Measurements from ENCODE around the gene DNM3. TPM values are rescaled to one million over a fixed set of nuclear protein-coding genes. Genes with fewer than 3 reads are reported as not detected.
A peak's percentile ranks its signal among the peaks of the same experiment; 100 is the strongest.

DNM3 gene
- polyA plus RNA-seq, 4 donors, result 0.67 to 1.2 (median 0.99) TPM; not detected in 1

DNA sequence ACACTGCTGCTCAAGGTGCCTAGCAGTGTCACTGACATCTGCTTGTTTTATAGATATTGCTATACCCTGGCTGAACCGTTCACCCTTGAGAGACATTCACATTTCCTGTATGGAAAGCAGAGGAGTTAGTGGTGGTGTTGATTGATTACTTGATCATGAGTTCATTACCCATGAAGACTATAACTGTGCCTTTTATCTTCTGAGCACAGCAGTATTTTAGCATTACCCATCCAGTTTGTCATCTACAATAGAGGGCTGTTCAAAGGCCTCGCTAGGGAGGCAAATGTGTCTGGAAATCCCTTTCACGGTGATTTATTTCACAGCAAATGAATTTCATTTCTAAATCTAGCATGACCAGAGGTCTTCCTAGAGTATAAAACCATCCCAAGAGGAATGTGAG, 160.0 kb downstream of the DNM3 start:
- Histone ChIP-seq H3K4me1 (ENCODE audit: control insufficient read depth in 3 of 3, insufficient read depth in 2 of 3, low read depth in 1 of 3, low read length in 2 of 3) (peaks cover 0 to 8% (median 0%) of the 10 kb centered on the region in 3 donors), H3K9me3 (ENCODE audit: control insufficient read depth in 2 of 2, insufficient read depth in 1 of 2, low read depth in 1 of 2, low read length in 1 of 2) (no peaks in the 10 kb centered on the region), H3K4me3 (ENCODE audit: low read depth in 1 of 3, low read length in 3 of 3) (no peak overlapping the region), H3K36me3 (ENCODE audit: control insufficient read depth in 3 of 3, insufficient read depth in 2 of 3, low read depth in 1 of 3, low read length in 3 of 3) (no peaks in the 10 kb centered on the region), H3K27me3 (ENCODE audit: control insufficient read depth in 3 of 3, insufficient read depth in 3 of 3, low read length in 3 of 3) (no peaks in the 10 kb centered on the region), H3K27ac (ENCODE audit: low read depth in 1 of 3, low read length in 2 of 3) (no peak overlapping the region)
- DNase-seq (no peak), FAIRE-seq (no peak)
- 74 to 82% (median 82%) methylated on average over 3 of the region's 3 CpGs for WGBS, 3 donors

DNA sequence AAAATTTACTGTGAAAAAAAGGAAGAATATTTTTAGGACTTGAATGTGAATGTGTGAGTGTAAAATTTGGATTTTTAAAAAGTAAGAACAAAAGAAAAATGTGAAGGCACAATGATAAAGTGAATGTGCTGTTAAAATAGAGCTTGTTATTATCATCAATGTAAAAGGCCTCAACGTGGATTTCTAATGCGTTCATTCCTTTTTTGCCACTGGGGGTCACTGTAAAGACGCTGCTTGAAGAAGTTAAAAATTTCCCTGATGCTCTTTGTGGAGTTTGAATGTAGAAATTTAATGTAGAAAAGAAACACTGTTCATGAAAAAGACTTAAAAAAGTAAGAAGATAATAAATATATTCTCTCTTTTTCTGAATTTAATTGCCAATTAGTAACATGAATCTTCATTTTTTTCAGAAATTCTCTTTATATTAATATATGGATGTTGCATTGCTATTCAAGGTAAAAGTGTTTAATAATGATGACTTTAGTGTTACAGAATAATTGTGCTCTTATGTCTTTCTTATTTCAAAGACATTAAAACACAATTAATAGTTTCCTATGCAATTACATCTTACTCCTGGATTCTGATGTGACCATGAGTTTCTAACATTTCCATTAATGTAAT, 161.5 kb downstream of the DNM3 start:
- H3K36me3 ChIP-seq (ENCODE audit: control insufficient read depth in 3 of 3, insufficient read depth in 2 of 3, low read depth in 1 of 3, low read length in 3 of 3), result no peaks in the 10 kb centered on the region
- H3K4me3 ChIP-seq (ENCODE audit: low read depth in 1 of 3, low read length in 3 of 3), result no peak overlapping the region
- peak; percentile 57 for FAIRE-seq
- H3K4me1 ChIP-seq (ENCODE audit: control insufficient read depth in 3 of 3, insufficient read depth in 2 of 3, low read depth in 1 of 3, low read length in 2 of 3), result peaks cover 0 to 8% (median 0%) of the 10 kb centered on the region in 3 donors
- H3K27me3 ChIP-seq (ENCODE audit: control insufficient read depth in 3 of 3, insufficient read depth in 3 of 3, low read length in 3 of 3), result no peaks in the 10 kb centered on the region
- H3K9me3 ChIP-seq (ENCODE audit: control insufficient read depth in 2 of 2, insufficient read depth in 1 of 2, low read depth in 1 of 2, low read length in 1 of 2), result no peaks in the 10 kb centered on the region
- peak; percentile 42 to 67 for DNase-seq
- 4 to 12% (median 11%) methylated on average over 3 of the region's 3 CpGs for WGBS, 3 donors
- no peak overlapping the region for H3K27ac ChIP-seq (ENCODE audit: low read depth in 1 of 3, low read length in 2 of 3)

DNA sequence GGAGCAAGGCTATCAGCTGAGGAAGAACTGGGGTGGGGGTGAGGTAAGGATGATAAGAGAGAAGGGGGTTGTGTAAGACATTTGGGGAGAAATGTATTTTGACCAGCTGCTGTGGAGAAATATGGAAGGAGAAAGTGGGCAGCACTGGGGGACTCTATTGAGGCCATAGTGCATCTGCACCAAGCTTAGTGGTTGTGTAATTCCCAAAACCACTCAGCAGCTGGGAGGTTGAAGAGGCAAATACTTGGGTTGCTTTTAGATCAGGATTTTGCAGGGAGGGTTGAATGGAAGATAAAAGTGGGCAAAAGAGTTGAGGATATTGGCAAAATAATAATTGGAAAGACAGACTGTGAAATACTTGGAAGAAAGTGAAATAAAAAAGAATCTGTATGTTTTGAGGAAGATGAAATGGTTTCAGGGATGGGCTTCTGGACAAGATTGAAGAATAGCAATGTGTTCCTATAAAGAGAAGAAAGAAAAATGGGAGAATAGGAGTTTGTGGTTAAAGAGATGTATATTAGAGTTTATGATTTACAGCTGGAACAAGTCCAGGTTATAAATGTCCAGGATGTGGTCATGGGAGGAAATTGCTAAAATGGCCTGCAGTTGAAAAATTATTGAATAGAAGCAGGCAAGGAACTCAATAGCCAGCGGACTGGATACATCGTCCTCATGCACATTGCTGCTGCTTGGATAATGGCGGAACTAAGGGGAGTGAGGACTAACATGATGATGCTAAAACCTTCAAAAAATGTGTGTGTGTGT, 162.7 kb downstream of the DNM3 start:
- FAIRE-seq, result no peak
- Histone ChIP-seq H3K4me1 (ENCODE audit: control insufficient read depth in 3 of 3, insufficient read depth in 2 of 3, low read depth in 1 of 3, low read length in 2 of 3) (peaks cover 0 to 8% (median 0%) of the 10 kb centered on the region in 3 donors), H3K9me3 (ENCODE audit: control insufficient read depth in 2 of 2, insufficient read depth in 1 of 2, low read depth in 1 of 2, low read length in 1 of 2) (no peaks in the 10 kb centered on the region), H3K27me3 (ENCODE audit: control insufficient read depth in 3 of 3, insufficient read depth in 3 of 3, low read length in 3 of 3) (no peaks in the 10 kb centered on the region), H3K27ac (ENCODE audit: low read depth in 1 of 3, low read length in 2 of 3) (no peak overlapping the region), H3K36me3 (ENCODE audit: control insufficient read depth in 3 of 3, insufficient read depth in 2 of 3, low read depth in 1 of 3, low read length in 3 of 3) (no peaks in the 10 kb centered on the region), H3K4me3 (ENCODE audit: low read depth in 1 of 3, low read length in 3 of 3) (no peak overlapping the region)
- 91 to 96% (median 93%) methylated on average over 3 of the region's 3 CpGs for WGBS, 3 donors
- no peak for DNase-seq

DNA sequence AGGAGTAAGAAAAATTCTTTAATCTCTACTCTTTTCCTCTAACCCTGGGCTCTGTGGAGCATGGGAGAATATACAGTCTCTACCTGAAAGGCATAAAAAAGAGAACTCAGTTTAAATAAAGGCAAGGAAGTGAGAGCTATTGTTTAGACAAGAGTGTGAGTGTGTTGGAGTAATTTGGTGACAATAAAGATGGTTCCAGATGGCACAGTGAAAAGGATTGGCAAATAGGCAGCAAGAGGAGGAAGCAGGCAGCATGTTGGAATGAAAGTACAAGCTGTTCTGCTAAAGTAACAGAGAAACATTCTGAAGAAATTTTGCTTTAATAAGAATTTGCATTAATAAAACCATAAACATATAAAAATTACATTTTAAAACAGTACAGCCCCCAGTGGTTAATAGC, 163.4 kb downstream of the DNM3 start:
- Histone ChIP-seq H3K9me3 (ENCODE audit: control insufficient read depth in 2 of 2, insufficient read depth in 1 of 2, low read depth in 1 of 2, low read length in 1 of 2) (no peaks in the 10 kb centered on the region), H3K4me3 (ENCODE audit: low read depth in 1 of 3, low read length in 3 of 3) (no peak overlapping the region), H3K27me3 (ENCODE audit: control insufficient read depth in 3 of 3, insufficient read depth in 3 of 3, low read length in 3 of 3) (no peaks in the 10 kb centered on the region), H3K36me3 (ENCODE audit: control insufficient read depth in 3 of 3, insufficient read depth in 2 of 3, low read depth in 1 of 3, low read length in 3 of 3) (no peaks in the 10 kb centered on the region), H3K4me1 (ENCODE audit: control insufficient read depth in 3 of 3, insufficient read depth in 2 of 3, low read depth in 1 of 3, low read length in 2 of 3) (peaks cover 0 to 8% (median 0%) of the 10 kb centered on the region in 3 donors), H3K27ac (ENCODE audit: low read depth in 1 of 3, low read length in 2 of 3) (no peak overlapping the region)
- DNase-seq, result no peak
- FAIRE-seq, result no peak

DNA sequence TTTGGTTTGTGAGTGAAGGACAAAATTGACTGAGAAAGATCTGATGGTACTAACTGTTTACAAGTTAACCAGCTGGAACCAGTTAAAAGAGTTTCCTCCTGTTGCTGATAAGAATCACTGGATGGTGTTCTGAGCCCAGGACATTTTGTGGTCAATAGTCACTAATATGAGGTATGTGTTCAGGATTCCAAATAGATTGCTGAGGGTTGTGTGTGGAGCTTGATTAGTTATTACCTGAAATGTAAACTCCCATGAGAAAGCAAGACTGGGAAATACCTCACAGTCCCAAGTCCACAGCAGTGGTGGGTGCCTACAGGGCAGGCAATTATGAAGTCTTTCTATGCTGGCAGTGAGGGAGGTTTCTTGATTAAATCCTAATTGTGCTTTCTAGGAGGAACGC, 164.6 kb downstream of the DNM3 start:
- Histone ChIP-seq H3K9me3 (ENCODE audit: control insufficient read depth in 2 of 2, insufficient read depth in 1 of 2, low read depth in 1 of 2, low read length in 1 of 2) (no peaks in the 10 kb centered on the region), H3K27ac (ENCODE audit: low read depth in 1 of 3, low read length in 2 of 3) (no peak overlapping the region), H3K4me1 (ENCODE audit: control insufficient read depth in 3 of 3, insufficient read depth in 2 of 3, low read depth in 1 of 3, low read length in 2 of 3) (peaks cover 0 to 8% (median 0%) of the 10 kb centered on the region in 3 donors), H3K36me3 (ENCODE audit: control insufficient read depth in 3 of 3, insufficient read depth in 2 of 3, low read depth in 1 of 3, low read length in 3 of 3) (no peaks in the 10 kb centered on the region), H3K27me3 (ENCODE audit: control insufficient read depth in 3 of 3, insufficient read depth in 3 of 3, low read length in 3 of 3) (no peaks in the 10 kb centered on the region), H3K4me3 (ENCODE audit: low read depth in 1 of 3, low read length in 3 of 3) (no peak overlapping the region)
- WGBS, 3 donors, result 29 to 60% (median 35%) methylated on average over 1 of the region's 1 CpG
- FAIRE-seq, result no peak
- DNase-seq, result peak; percentile 16 to 69

DNA sequence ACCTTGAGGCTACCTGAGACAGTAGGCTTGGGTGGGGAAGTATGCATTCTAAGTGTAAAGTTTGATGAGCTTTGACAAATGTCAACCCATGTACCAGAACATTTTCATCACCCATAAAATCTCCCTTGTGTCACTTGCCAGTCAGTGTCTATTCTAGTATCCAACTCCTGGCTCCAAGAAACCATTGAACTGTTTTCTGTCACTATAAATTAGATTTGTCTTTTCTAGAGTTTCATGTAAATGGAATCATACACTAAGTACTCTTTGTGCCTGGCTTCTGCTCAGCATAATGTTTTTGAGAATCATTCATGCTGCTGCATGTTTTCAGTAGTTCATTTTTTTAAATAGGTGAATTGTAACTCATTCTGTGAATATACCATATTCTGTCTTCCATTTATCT, 165.4 kb downstream of the DNM3 start:
- Histone ChIP-seq H3K27me3 (ENCODE audit: control insufficient read depth in 3 of 3, insufficient read depth in 3 of 3, low read length in 3 of 3) (no peaks in the 10 kb centered on the region), H3K36me3 (ENCODE audit: control insufficient read depth in 3 of 3, insufficient read depth in 2 of 3, low read depth in 1 of 3, low read length in 3 of 3) (no peaks in the 10 kb centered on the region), H3K4me1 (ENCODE audit: control insufficient read depth in 3 of 3, insufficient read depth in 2 of 3, low read depth in 1 of 3, low read length in 2 of 3) (peaks cover 0 to 8% (median 0%) of the 10 kb centered on the region in 3 donors), H3K27ac (ENCODE audit: low read depth in 1 of 3, low read length in 2 of 3) (no peak overlapping the region), H3K9me3 (ENCODE audit: control insufficient read depth in 2 of 2, insufficient read depth in 1 of 2, low read depth in 1 of 2, low read length in 1 of 2) (no peaks in the 10 kb centered on the region), H3K4me3 (ENCODE audit: low read depth in 1 of 3, low read length in 3 of 3) (no peak overlapping the region)
- FAIRE-seq (no peak), DNase-seq (no peak)

DNA sequence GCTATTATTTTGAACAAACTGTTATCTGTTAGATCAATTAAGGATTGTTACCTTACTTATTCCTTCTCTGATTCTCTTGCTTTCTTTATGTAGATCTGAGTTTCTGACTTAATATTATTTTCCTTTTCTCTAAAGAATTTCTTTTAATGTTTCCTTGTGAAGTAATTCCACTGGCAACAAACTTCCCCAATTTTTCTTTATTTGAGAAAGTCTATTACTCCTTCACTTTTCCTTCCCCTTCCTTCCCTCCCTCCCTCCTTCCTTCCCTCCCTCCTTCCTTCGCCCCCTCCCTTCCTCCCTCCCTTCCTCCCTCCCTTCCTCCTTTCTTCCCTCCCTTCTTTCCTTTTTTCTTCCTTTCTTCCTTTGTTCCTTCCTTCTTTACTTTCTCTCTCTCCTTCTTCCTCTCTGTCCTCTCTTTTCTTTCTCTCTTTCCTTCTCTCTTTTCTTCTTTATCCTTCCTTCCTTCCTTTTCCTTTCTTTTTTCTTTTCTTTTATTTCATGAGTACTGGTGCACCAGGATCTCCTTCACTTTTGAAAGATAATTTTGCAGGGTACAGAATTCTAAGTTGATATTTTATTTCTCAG, 177.5 kb downstream of the DNM3 start:
- WGBS, 3 donors, result 43 to 89% (median 65%) methylated on average over 1 of the region's 1 CpG
- FAIRE-seq, result no peak
- H3K4me1 ChIP-seq (ENCODE audit: control insufficient read depth in 3 of 3, insufficient read depth in 2 of 3, low read depth in 1 of 3, low read length in 2 of 3), result no peaks in the 10 kb centered on the region

DNA sequence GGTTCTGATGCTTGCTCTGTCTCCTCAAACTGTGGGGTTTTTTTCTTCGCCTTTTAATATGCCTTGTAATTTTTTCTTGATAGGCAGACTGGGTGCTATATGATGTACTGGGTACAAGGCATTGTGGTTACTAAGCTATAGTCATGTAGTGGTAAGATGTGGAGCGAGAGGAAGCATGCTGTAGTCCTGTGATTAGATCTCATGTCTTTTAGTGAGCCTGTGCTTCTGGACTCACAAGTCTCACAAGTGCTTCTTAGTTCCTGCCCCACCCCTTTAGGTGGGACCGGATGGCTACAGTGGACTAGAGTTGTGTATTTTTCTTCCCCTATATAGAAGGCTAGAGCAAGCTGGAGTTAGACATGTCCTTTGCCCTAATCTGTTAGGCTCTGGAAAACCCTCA, 178.7 kb downstream of the DNM3 start:
- DNase-seq, result no peak
- 84 to 94% (median 89%) methylated on average over 3 of the region's 3 CpGs for WGBS, 3 donors
- no peaks in the 10 kb centered on the region for H3K27me3 ChIP-seq (ENCODE audit: control insufficient read depth in 3 of 3, insufficient read depth in 3 of 3, low read length in 3 of 3)
- no peak for FAIRE-seq
- H3K36me3 ChIP-seq (ENCODE audit: control insufficient read depth in 3 of 3, insufficient read depth in 2 of 3, low read depth in 1 of 3, low read length in 3 of 3), result no peaks in the 10 kb centered on the region
- H3K4me3 ChIP-seq (ENCODE audit: low read depth in 1 of 3, low read length in 3 of 3), result no peak overlapping the region
- H3K9me3 ChIP-seq (ENCODE audit: control insufficient read depth in 2 of 2, insufficient read depth in 1 of 2, low read depth in 1 of 2, low read length in 1 of 2), result no peaks in the 10 kb centered on the region
- H3K4me1 ChIP-seq (ENCODE audit: control insufficient read depth in 3 of 3, insufficient read depth in 2 of 3, low read depth in 1 of 3, low read length in 2 of 3), result no peaks in the 10 kb centered on the region
- no peak overlapping the region for H3K27ac ChIP-seq (ENCODE audit: low read depth in 1 of 3, low read length in 2 of 3)

More for the DNA sequence above, 177.5 kb downstream of the DNM3 start:
- H3K27ac ChIP-seq (ENCODE audit: low read depth in 1 of 3, low read length in 2 of 3), result no peak overlapping the region
- no peak overlapping the region for H3K4me3 ChIP-seq (ENCODE audit: low read depth in 1 of 3, low read length in 3 of 3)
- H3K9me3 ChIP-seq (ENCODE audit: control insufficient read depth in 2 of 2, insufficient read depth in 1 of 2, low read depth in 1 of 2, low read length in 1 of 2), result no peaks in the 10 kb centered on the region
- H3K36me3 ChIP-seq (ENCODE audit: control insufficient read depth in 3 of 3, insufficient read depth in 2 of 3, low read depth in 1 of 3, low read length in 3 of 3), result no peaks in the 10 kb centered on the region
- DNase-seq, result no peak
- H3K27me3 ChIP-seq (ENCODE audit: control insufficient read depth in 3 of 3, insufficient read depth in 3 of 3, low read length in 3 of 3), result no peaks in the 10 kb centered on the region
